Measurements from ENCODE around the gene MTR.

MTR gene

DNA sequence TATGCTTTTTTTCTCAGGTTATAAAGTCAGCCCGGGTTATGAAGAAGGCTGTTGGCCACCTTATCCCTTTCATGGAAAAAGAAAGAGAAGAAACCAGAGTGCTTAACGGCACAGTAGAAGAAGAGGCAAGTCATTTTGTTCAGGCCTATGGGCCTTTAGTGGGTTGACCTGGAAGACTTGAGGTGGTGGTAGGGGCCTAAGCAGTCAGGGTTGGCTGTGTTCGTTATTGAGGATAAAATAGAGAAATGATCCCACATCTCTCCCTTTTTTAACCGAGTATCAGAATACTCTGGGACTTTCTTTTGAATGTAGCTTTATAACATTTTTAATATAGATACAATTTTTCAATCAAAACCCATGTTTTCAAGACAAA, 67.1 kb downstream of the MTR start:
- H4K20me1 ChIP-seq (ENCODE audit: low read depth, low read length): no peaks in the 10 kb centered on the region
- H3K27me3 ChIP-seq (ENCODE audit: low read length): no peaks in the 10 kb centered on the region
- H3K4me3 ChIP-seq (ENCODE audit: insufficient read depth, low read length, poor library complexity, severe bottlenecking): no peak overlapping the region
- H3K4me2 ChIP-seq (ENCODE audit: low read depth, low read length, poor library complexity, severe bottlenecking): no peak overlapping the region
- H3K9me3 ChIP-seq (ENCODE audit: insufficient read depth, low read length): no peaks in the 10 kb centered on the region
- no peaks in the 10 kb centered on the region for H3K79me2 ChIP-seq (ENCODE audit: insufficient read depth, low read length)
- peaks cover 20% of the 10 kb centered on the region; the same call in 1 of the 2 replicates for H3K36me3 ChIP-seq (ENCODE audit: low read length)
- H2AFZ ChIP-seq (ENCODE audit: low read depth, low read length, severe bottlenecking): no peak overlapping the region
- no peaks in the 10 kb centered on the region for H3K9me2 ChIP-seq (replicated peaks; ENCODE audit: insufficient read depth, low read length)
- no peak overlapping the region for H3K9ac ChIP-seq (ENCODE audit: low read length)
- no peaks in the 10 kb centered on the region for H3F3A ChIP-seq (ENCODE audit: insufficient read depth)
- no peak for TF ChIP-seq CTCF (IDR thresholded peaks at IDR 0.05; ENCODE audit: insufficient read depth, low read length, poor library complexity, severe bottlenecking)
- no peak for TF ChIP-seq EZH2phosphoT487 (conservative IDR thresholded peaks at IDR 0.05; ENCODE audit: low read length)
- H3K27ac ChIP-seq (ENCODE audit: low read depth, low read length): no peak overlapping the region

- H3K4me3 ChIP-seq (ENCODE audit: insufficient read depth, low read length, poor library complexity, severe bottlenecking): no peak overlapping the region
- H4K20me1 ChIP-seq (ENCODE audit: low read depth, low read length): no peaks in the 10 kb centered on the region
- H3K27ac ChIP-seq (ENCODE audit: low read depth, low read length): no peak overlapping the region
- no peaks in the 10 kb centered on the region for H3K79me2 ChIP-seq (ENCODE audit: insufficient read depth, low read length)
- H3F3A ChIP-seq (ENCODE audit: insufficient read depth): no peaks in the 10 kb centered on the region
- no peak overlapping the region for H2AFZ ChIP-seq (ENCODE audit: low read depth, low read length, severe bottlenecking)
- H3K27me3 ChIP-seq (ENCODE audit: low read length): no peaks in the 10 kb centered on the region
- H3K9me3 ChIP-seq (ENCODE audit: insufficient read depth, low read length): no peaks in the 10 kb centered on the region
- no peak overlapping the region for H3K9ac ChIP-seq (ENCODE audit: low read length)
- TF ChIP-seq CTCF (IDR thresholded peaks at IDR 0.05; ENCODE audit: insufficient read depth, low read length, poor library complexity, severe bottlenecking) (no peak), EZH2phosphoT487 (conservative IDR thresholded peaks at IDR 0.05; ENCODE audit: low read length) (no peak)
- peaks cover 20% of the 10 kb centered on the region; the same call in 1 of the 2 replicates for H3K36me3 ChIP-seq (ENCODE audit: low read length)
- no peak overlapping the region for H3K4me2 ChIP-seq (ENCODE audit: low read depth, low read length, poor library complexity, severe bottlenecking)
- H3K9me2 ChIP-seq (replicated peaks; ENCODE audit: insufficient read depth, low read length): no peaks in the 10 kb centered on the region
Measured at GRCh38 chr1:236862615-236863211, 67.6 kb downstream of the MTR start.

- no peaks in the 10 kb centered on the region for H3K27me3 ChIP-seq (ENCODE audit: low read length)
- TF ChIP-seq CTCF (IDR thresholded peaks at IDR 0.05; ENCODE audit: insufficient read depth, low read length, poor library complexity, severe bottlenecking) (no peak), EZH2phosphoT487 (conservative IDR thresholded peaks at IDR 0.05; ENCODE audit: low read length) (no peak)
- H2AFZ ChIP-seq (ENCODE audit: low read depth, low read length, severe bottlenecking): no peak overlapping the region
- H3K9me2 ChIP-seq (replicated peaks; ENCODE audit: insufficient read depth, low read length): no peaks in the 10 kb centered on the region
- no peak overlapping the region for H3K27ac ChIP-seq (ENCODE audit: low read depth, low read length)
- H3F3A ChIP-seq (ENCODE audit: insufficient read depth): no peaks in the 10 kb centered on the region
- no peak overlapping the region for H3K4me2 ChIP-seq (ENCODE audit: low read depth, low read length, poor library complexity, severe bottlenecking)
- H3K36me3 ChIP-seq (ENCODE audit: low read length): peaks cover 20% of the 10 kb centered on the region; the same call in 1 of the 2 replicates
- H3K9me3 ChIP-seq (ENCODE audit: insufficient read depth, low read length): no peaks in the 10 kb centered on the region
- H3K4me3 ChIP-seq (ENCODE audit: insufficient read depth, low read length, poor library complexity, severe bottlenecking): no peak overlapping the region
- H3K9ac ChIP-seq (ENCODE audit: low read length): no peak overlapping the region
- no peaks in the 10 kb centered on the region for H3K79me2 ChIP-seq (ENCODE audit: insufficient read depth, low read length)
- H4K20me1 ChIP-seq (ENCODE audit: low read depth, low read length): no peaks in the 10 kb centered on the region
Measured at GRCh38 chr1:236864211-236864610, 69.1 kb downstream of the MTR start.

Data from SU-DHL-6 (cell line).